Measurements from ENCODE around the gene LRMDA.

The LRMDA gene

GRCh38 chr10:75431180-75432111 lies at the start of gene LRMDA:
TSS of gene LRMDA (plus strand) at chr10:75431624.
- DNase-seq, result no peak

- no peak for DNase-seq
Observed at GRCh38 chr10:75386128-75386527, 45.3 kb upstream of the LRMDA start.

GRCh38 chr10:75388082-75388481 lies 43.3 kb upstream of the LRMDA start:
- no peak for DNase-seq

GRCh38 chr10:75390178-75390577 lies 41.2 kb upstream of the LRMDA start:
- DNase-seq, result no peak

GRCh38 chr10:75392271-75392670 lies 39.2 kb upstream of the LRMDA start:
- DNase-seq, result no peak

GRCh38 chr10:75392744-75393143 lies 38.7 kb upstream of the LRMDA start:
- no peak for DNase-seq

GRCh38 chr10:75394221-75394620 lies 37.2 kb upstream of the LRMDA start:
- no peak for DNase-seq

- no peak for DNase-seq
Observed at GRCh38 chr10:75395066-75395931, 36.1 kb upstream of the LRMDA start.

GRCh38 chr10:75395932-75396630 lies 35.3 kb upstream of the LRMDA start:
- no peak for DNase-seq

GRCh38 chr10:75396631-75397495 lies 34.6 kb upstream of the LRMDA start:
- no peak for DNase-seq

- no peak for DNase-seq
Observed at GRCh38 chr10:75397496-75398199, 33.8 kb upstream of the LRMDA start.

GRCh38 chr10:75398200-75398691 lies 33.2 kb upstream of the LRMDA start:
- no peak for DNase-seq

- no peak for DNase-seq
Observed at GRCh38 chr10:75398692-75399460, 32.5 kb upstream of the LRMDA start.

GRCh38 chr10:75399461-75400162 lies 31.8 kb upstream of the LRMDA start:
- DNase-seq, result no peak

- DNase-seq, result no peak
Observed at GRCh38 chr10:75400163-75400770, 31.2 kb upstream of the LRMDA start.

GRCh38 chr10:75400771-75401568 lies 30.5 kb upstream of the LRMDA start:
- DNase-seq, result no peak

GRCh38 chr10:75401569-75402485 lies 29.6 kb upstream of the LRMDA start, which contains the start of gene ZNF503:
TSS of gene ZNF503 (minus strand) at chr10:75401764. CDS start at chr10:75401419, 345 bp downstream.
- peak; percentile 56 for DNase-seq

Measured in NCI-H2029 treated with DMSO at 0.1 percent for 48 hours (cell line).